ENCODE data around the gene GFI1.

- TF ChIP-seq CTCF (IDR thresholded peaks at IDR 0.05) (no peak), POLR2A (IDR thresholded peaks at IDR 0.05) (no peak)
Measured at GRCh38 chr1:92519043-92519442, 32.3 kb upstream of the GFI1 start.

Measured in adrenal gland (tissue), 5 donors.